HEK293 (cell line): ENCODE measurements around the gene AKAP6.
A peak's percentile ranks its signal among the peaks of the same experiment; 100 is the strongest.

Experiments used
- CTCF ChIA-PET: fragments of 350-600 bp; formaldehyde crosslinking; extraction: SDS; loops from one replicate; lab custom pipeline; 2021; ENCODE audit warnings: antibody characterized with exemption; lab: Yijun Ruan, JAX
- POLR2A ChIA-PET: fragments of 300-600 bp; formaldehyde crosslinking; extraction: SDS; loops from one replicate; lab custom pipeline; 2020; ENCODE audit warnings: antibody characterized with exemption, inconsistent platforms; lab: Yijun Ruan, JAX
- H3K27ac ChIP-seq: fragments of 200-500 bp; sonication (Bioruptor generic); 2 replicates; pipeline ENCODE4 v1.5.1; 2014; ENCODE audit warnings: low read depth, low read length, control low read depth, inconsistent platforms; ENCODE audit errors: extremely low read depth
- H3K36me3 ChIP-seq, 2 experiments: fragments of 200-500 bp in 1 of 2; sonication (Bioruptor generic) in 1 of 2; 1 replicate in 1 of 2; 2 replicates in 1 of 2; pipeline ENCODE4 v1.5.1; 2014 to 2017; ENCODE audit warnings: inconsistent platforms in 2 of 2, low read length in 2 of 2; ENCODE audit not compliant: control insufficient read depth in 2 of 2, insufficient read depth in 1 of 2
- H3K4me1 ChIP-seq: fragments of 200-500 bp; sonication (Bioruptor generic); 2 replicates; pipeline ENCODE4 v1.5.1; 2014; ENCODE audit warnings: mild to moderate bottlenecking, low read length, inconsistent platforms; ENCODE audit not compliant: control insufficient read depth, insufficient read depth
- H3K4me3 ChIP-seq: 2 replicates; pipeline ENCODE4 v1.5.1; 2011; ENCODE audit warnings: low read depth, mild to moderate bottlenecking, control low read depth, low read length, moderate library complexity
- H3K9me3 ChIP-seq: fragments of 200-500 bp; sonication (Bioruptor generic); 2 replicates; pipeline ENCODE4 v1.5.1; 2014; ENCODE audit warnings: low read depth, low read length, inconsistent platforms; ENCODE audit not compliant: control insufficient read depth, insufficient read depth
- EGR2 ChIP-seq: fragments of 450-650 bp; formaldehyde crosslinking; IDR thresholded peaks from 2 replicates; pipeline ENCODE4 v1.5.1; 2016; ENCODE audit warnings: low read depth, missing biosample characterization, missing genetic modification characterization
- GFI1B ChIP-seq: fragments of 450-650 bp; formaldehyde crosslinking; IDR thresholded peaks from 2 replicates; pipeline ENCODE4 v1.5.1; 2016; ENCODE audit warnings: missing biosample characterization, missing genetic modification characterization
- GLIS1 ChIP-seq: fragments of 450-650 bp; formaldehyde crosslinking; IDR thresholded peaks from 2 replicates; pipeline ENCODE4 v1.5.1; 2016; ENCODE audit warnings: missing biosample characterization, missing genetic modification characterization
- MEIS1 ChIP-seq: sonication (generic); formaldehyde crosslinking; IDR thresholded peaks from 2 replicates; pipeline ENCODE4 v1.8.1; 2022; ENCODE audit warnings: missing genetic modification reagents, mild to moderate bottlenecking, borderline replicate concordance
- SCRT1 ChIP-seq: fragments of 450-650 bp; formaldehyde crosslinking; IDR thresholded peaks from 2 replicates; pipeline ENCODE4 v1.5.1; 2016; ENCODE audit warnings: missing biosample characterization, missing genetic modification characterization, borderline replicate concordance
- YY2 ChIP-seq: fragments of 450-650 bp; formaldehyde crosslinking; IDR thresholded peaks from 2 replicates; pipeline ENCODE4 v1.5.1; 2016; ENCODE audit warnings: missing biosample characterization, missing genetic modification characterization
- ZBTB1 ChIP-seq: fragments of 450-650 bp; formaldehyde crosslinking; IDR thresholded peaks from 2 replicates; pipeline ENCODE4 v1.5.1; 2016; ENCODE audit warnings: missing biosample characterization, missing genetic modification characterization
- ZBTB48 ChIP-seq: fragments of 450-650 bp; formaldehyde crosslinking; IDR thresholded peaks from 2 replicates; pipeline ENCODE4 v1.5.1; 2016; ENCODE audit warnings: missing biosample characterization, missing genetic modification characterization
- ZFP41 ChIP-seq: fragments of 450-650 bp; formaldehyde crosslinking; IDR thresholded peaks from 2 replicates; pipeline ENCODE4 v1.5.1; 2016; ENCODE audit warnings: missing biosample characterization, missing genetic modification characterization, borderline replicate concordance
- ZNF157 ChIP-seq: fragments of 450-650 bp; formaldehyde crosslinking; IDR thresholded peaks from 2 replicates; pipeline ENCODE4 v1.5.1; 2016; ENCODE audit warnings: missing biosample characterization, missing genetic modification characterization
- ZNF221 ChIP-seq: fragments of 450-650 bp; formaldehyde crosslinking; IDR thresholded peaks from 2 replicates; pipeline ENCODE4 v1.5.1; 2017; ENCODE audit warnings: missing biosample characterization, missing genetic modification characterization, borderline replicate concordance
- ZNF292 ChIP-seq: fragments of 450-650 bp; formaldehyde crosslinking; IDR thresholded peaks from 2 replicates; pipeline ENCODE4 v1.5.1; 2016; ENCODE audit warnings: low read depth, missing biosample characterization, missing genetic modification characterization, borderline replicate concordance
- ZNF311 ChIP-seq: fragments of 450-650 bp; formaldehyde crosslinking; IDR thresholded peaks from 2 replicates; pipeline ENCODE4 v1.5.1; 2017; ENCODE audit warnings: missing biosample characterization, missing genetic modification characterization, borderline replicate concordance
- ZNF324 ChIP-seq: fragments of 450-650 bp; formaldehyde crosslinking; IDR thresholded peaks from 2 replicates; pipeline ENCODE4 v1.5.1; 2016; ENCODE audit warnings: missing biosample characterization, missing genetic modification characterization
- ZNF341 ChIP-seq: fragments of 450-650 bp; formaldehyde crosslinking; IDR thresholded peaks from 2 replicates; pipeline ENCODE4; 2016; ENCODE audit warnings: low read depth, missing biosample characterization, missing genetic modification characterization
- ZNF426 ChIP-seq: fragments of 450-650 bp; formaldehyde crosslinking; IDR thresholded peaks from 2 replicates; pipeline ENCODE4 v1.5.1; 2017; ENCODE audit warnings: missing biosample characterization, missing genetic modification characterization, mild to moderate bottlenecking, inconsistent platforms, moderate library complexity
- ZNF501 ChIP-seq: fragments of 450-650 bp; formaldehyde crosslinking; IDR thresholded peaks from 2 replicates; pipeline ENCODE4 v1.5.1; 2016; ENCODE audit warnings: missing biosample characterization, missing genetic modification characterization
- ZNF600 ChIP-seq: fragments of 450-650 bp; formaldehyde crosslinking; IDR thresholded peaks from 2 replicates; pipeline ENCODE4 v1.5.1; 2016; ENCODE audit warnings: missing biosample characterization, missing genetic modification characterization
- ZNF645 ChIP-seq: fragments of 450-650 bp; formaldehyde crosslinking; IDR thresholded peaks from 2 replicates; pipeline ENCODE4; 2016; ENCODE audit warnings: missing biosample characterization, missing genetic modification characterization
- ZNF654 ChIP-seq: fragments of 450-650 bp; formaldehyde crosslinking; IDR thresholded peaks from 2 replicates; pipeline ENCODE4 v1.5.1; 2016; ENCODE audit warnings: low read depth, missing biosample characterization, missing genetic modification characterization
- ZNF660 ChIP-seq: fragments of 450-650 bp; IDR thresholded peaks from 2 replicates; pipeline ENCODE4 v1.5.1; 2018; ENCODE audit warnings: missing biosample characterization, mild to moderate bottlenecking, missing genetic modification characterization
- ZSCAN5A ChIP-seq: fragments of 450-650 bp; formaldehyde crosslinking; IDR thresholded peaks from 2 replicates; pipeline ENCODE4 v1.5.1; 2016; ENCODE audit warnings: missing biosample characterization, missing genetic modification characterization
- TF ChIP-seq, protein P1 (sequence below): fragments of 450-650 bp; formaldehyde crosslinking; IDR thresholded peaks from 2 replicates; pipeline ENCODE4 v1.5.1; 2016; ENCODE audit warnings: missing biosample characterization, missing genetic modification characterization

Gene AKAP6

GRCh38 chr14:32434880-32435279 is 105.8 kb downstream of the AKAP6 start:
- H3K36me3 ChIP-seq = no peaks in the 10 kb centered on the region
- ChIA-PET CTCF (interaction anchor here (0.6 to 0.9 kb wide), 2 partner anchors 11 to 221 kb away, joined by 4 read pairs; no protein-coding TSS in a partner anchor), POLR2A (no interaction called here)
- no peaks in the 10 kb centered on the region for H3K9me3 ChIP-seq
- no peak overlapping the region for H3K4me3 ChIP-seq
- TF ChIP-seq ZBTB1 (tag by site-specific recombination) = no peak
- no peak for TF ChIP-seq ZNF324 (tag by site-specific recombination)
- TF ChIP-seq SCRT1 (tag by site-specific recombination) = no peak
- no peak for TF ChIP-seq ZNF341 (tag by site-specific recombination)
- no peak for TF ChIP-seq ZNF221
- TF ChIP-seq, protein P1, sequence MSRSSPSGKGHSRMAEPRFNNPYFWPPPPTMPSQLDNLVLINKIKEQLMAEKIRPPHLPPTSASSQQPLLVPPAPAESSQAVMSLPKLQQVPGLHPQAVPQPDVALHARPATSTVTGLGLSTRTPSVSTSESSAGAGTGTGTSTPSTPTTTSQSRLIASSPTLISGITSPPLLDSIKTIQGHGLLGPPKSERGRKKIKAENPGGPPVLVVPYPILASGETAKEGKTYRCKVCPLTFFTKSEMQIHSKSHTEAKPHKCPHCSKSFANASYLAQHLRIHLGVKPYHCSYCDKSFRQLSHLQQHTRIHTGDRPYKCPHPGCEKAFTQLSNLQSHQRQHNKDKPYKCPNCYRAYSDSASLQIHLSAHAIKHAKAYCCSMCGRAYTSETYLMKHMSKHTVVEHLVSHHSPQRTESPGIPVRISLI (tag by site-specific recombination) = no peak
- no peak overlapping the region for H3K27ac ChIP-seq
- H3K4me1 ChIP-seq = no peaks in the 10 kb centered on the region

GRCh38 chr14:32435411-32435810 is 106.3 kb downstream of the AKAP6 start:
- no peaks in the 10 kb centered on the region for H3K4me1 ChIP-seq
- H3K36me3 ChIP-seq = no peaks in the 10 kb centered on the region
- H3K4me3 ChIP-seq = no peak overlapping the region
- no peaks in the 10 kb centered on the region for H3K9me3 ChIP-seq
- TF ChIP-seq, protein P1 (tag by site-specific recombination) = no peak
- TF ChIP-seq ZNF660 (tag by site-specific recombination) = no peak
- no peak for TF ChIP-seq ZNF157
- TF ChIP-seq GLIS1 = peak; percentile 15; the same call in 1 of the 2 replicates
- POLR2A ChIA-PET = no interaction called here
- CTCF ChIA-PET = interaction anchor here (0.9 kb wide), 1 partner anchor 10 kb away, joined by 4 read pairs; no protein-coding TSS in a partner anchor
- H3K27ac ChIP-seq = no peak overlapping the region

- Histone ChIP-seq H3K4me3 (no peak overlapping the region), H3K36me3 (no peaks in the 10 kb centered on the region), H3K4me1 (no peaks in the 10 kb centered on the region), H3K27ac (no peak overlapping the region), H3K9me3 (no peaks in the 10 kb centered on the region)
- ChIA-PET POLR2A (no interaction called here), CTCF (no interaction called here)
- TF ChIP-seq YY2 (tag by site-specific recombination) = no peak
- TF ChIP-seq GFI1B (tag by site-specific recombination) = no peak
- TF ChIP-seq ZNF600 (tag by site-specific recombination) = no peak
- no peak for TF ChIP-seq ZNF426
- TF ChIP-seq ZFP41 (tag by site-specific recombination) = no peak
- TF ChIP-seq ZNF311 = no peak
- TF ChIP-seq EGR2 (tag by site-specific recombination) = no peak
- TF ChIP-seq ZSCAN5A (tag by site-specific recombination) = no peak
- no peak for TF ChIP-seq ZBTB48 (tag by site-specific recombination)
- TF ChIP-seq ZNF645 (tag by site-specific recombination) = no peak
- TF ChIP-seq MEIS1 (CRISPR knock-in tag) = no peak
- no peak for TF ChIP-seq ZNF292
- TF ChIP-seq ZNF501 (tag by site-specific recombination) = no peak
- TF ChIP-seq, protein P1 (tag by site-specific recombination) = no peak
- no peak for TF ChIP-seq ZNF654 (tag by site-specific recombination)
Measured at GRCh38 chr14:32436993-32437392, 107.9 kb downstream of the AKAP6 start.
